GM18867 (cell line): ENCODE measurements around the gene PIK3R5.

Source experiments
- ATAC-seq: cut with Tn5 transposase; IDR thresholded peaks from one replicate; pipeline ENCODE4 v1.9.1; 2021; ENCODE audit warnings: mild to moderate bottlenecking, moderate library complexity; ENCODE audit not compliant: unreplicated experiment

Gene PIK3R5

DNA sequence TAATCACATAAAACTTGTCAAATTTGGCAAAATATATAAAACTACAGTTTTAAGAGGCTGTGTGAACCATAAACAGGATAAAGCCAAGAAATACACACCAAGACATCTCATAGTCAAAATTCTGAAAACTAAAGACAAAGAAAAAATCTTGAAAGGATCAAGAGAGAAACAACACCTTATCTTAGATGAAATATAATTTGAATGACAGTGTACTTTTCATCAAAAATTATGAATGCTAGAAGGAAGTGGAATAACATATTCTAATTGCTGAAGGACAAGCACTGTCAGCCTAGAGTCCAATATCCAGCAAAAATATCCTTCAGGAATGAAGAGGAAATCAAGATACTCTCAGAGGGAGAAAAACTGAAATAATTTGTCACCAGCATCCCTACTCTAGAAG lies 37.2 kb downstream of the PIK3R5 start:
- ATAC-seq, result no peak

DNA sequence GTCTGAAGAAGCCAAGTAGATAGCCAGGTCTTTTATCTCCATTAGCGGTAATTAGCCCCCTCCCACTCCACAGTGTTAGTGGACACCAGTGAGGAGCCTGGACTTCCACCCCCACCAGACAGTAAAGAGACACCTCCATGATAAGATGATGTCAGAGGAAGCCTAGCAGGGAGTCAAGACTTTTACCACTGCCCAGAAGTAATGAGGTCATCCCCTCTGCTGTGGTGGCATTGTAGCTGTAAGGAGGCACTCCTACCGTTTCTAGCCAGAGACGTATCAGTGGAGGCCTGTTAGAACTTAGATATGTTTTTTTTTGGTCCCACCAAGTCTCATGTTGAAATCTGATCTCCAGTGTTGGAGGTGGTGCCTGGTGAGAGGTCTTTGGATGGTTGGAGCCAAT lies 38.1 kb downstream of the PIK3R5 start:
- ATAC-seq, result no peak

DNA sequence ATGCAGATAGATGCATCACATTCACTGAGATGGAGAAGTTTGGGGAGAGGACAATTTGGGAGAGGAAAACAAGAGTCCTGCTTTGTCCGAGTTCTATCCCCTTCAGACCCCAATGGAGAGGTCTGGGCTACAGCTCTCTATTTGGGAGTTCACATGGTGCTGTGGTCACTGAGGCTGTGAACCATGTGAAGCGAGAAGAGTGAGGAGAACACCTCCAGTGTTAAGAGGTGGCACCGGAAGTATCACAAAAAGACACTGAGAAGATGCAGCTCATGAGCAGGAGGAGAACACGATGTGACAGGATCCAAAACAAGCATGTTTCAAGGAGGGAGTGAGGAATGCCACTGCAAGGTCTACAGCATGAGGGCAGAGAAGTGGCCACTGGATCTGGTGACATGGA lies 39.7 kb downstream of the PIK3R5 start:
- no peak for ATAC-seq

DNA sequence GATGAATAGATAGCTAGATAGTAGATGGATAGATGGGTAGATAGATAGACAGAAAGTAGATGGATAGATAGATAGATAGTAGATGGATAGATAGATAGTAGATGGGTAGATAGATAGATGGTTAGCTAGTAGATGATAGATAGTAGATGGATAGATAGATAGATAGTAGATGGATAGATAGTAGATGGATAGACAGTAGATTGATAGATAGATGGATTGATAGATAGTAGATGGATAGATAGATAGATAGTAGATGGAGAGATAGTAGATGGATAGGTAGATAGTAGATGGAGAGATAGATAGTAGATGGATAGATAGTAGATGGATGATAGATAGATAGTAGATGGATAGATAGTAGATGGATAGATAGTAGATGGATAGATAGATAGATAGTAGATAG lies 40.4 kb downstream of the PIK3R5 start:
- ATAC-seq, result no peak

DNA sequence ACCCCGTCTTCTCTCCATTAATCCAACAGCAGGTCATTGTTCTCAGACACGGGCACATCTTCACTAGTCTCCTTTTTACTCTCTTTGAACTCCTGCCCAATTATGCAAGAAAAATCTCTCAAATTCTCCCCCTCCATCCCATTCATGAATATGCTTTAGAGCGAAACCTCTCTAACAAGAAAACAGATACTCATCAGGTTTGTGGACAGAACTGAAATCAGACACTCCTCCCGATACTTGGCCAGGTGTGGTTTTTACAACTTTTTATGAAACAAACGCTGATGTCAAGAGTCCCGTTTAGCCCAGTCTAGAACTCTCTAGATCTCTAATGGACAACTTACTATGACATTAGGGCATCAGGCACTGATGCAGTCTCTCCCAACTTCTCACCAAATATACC lies 40.9 kb downstream of the PIK3R5 start:
- ATAC-seq, result peak; percentile 77

DNA sequence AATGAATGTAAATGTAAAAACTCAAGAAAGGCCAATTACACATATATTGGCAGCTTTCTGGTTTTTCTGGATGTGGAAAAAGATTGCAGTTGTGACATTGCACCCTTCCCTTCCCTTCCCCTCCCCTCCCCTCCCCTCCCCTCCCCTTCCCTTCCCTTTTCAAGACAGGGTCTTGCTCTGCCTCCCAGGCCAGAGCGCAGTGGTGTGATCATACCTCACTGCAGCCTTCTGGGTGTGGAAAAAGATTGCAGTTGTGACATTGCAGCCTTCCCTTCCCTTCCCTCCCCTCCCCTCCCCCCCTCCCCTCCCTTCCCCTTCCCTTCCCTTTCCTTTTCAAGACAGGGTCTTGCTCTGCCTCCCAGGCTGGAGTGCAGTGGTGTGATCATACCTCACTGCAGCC lies 41.7 kb downstream of the PIK3R5 start:
- no peak for ATAC-seq

DNA sequence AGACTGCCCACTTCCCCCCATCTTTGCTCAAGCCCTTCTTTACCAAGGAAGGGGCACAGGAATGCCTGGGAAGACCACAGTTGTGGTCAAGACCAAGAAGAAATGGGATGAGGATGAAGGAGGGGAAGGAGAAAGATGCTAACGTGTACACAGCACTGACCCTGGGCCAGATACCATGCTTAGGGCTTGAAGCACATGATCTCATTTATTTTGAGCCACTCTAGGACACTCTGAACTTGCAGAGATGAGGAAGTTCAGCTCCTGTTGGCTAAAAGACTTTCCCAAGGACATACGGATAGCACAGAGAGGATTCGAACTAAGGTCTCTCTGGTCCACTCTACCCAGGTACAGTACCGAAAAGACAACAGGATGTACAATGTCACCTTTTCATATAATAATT lies 42.6 kb downstream of the PIK3R5 start:
- no peak for ATAC-seq

DNA sequence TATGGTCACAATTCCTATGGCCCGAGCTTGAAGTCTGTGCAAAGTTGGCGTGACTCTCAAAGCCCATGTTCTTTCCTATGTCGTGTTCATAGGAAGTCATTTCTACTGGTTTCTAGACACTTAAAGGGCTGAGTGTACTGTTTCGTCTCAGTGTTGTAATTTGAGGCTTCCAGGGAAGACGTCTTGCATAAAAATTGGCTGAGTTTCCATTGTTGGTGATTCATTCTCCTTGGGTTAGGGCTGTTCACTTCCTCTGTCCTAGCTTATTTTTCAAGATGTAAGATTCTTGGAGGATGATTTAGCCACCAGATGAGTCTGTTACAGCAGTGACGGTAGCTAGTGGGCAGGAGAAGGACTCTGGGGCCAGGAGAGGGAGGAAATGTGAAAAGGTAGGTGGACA lies 43.1 kb downstream of the PIK3R5 start:
- ATAC-seq, result no peak

DNA sequence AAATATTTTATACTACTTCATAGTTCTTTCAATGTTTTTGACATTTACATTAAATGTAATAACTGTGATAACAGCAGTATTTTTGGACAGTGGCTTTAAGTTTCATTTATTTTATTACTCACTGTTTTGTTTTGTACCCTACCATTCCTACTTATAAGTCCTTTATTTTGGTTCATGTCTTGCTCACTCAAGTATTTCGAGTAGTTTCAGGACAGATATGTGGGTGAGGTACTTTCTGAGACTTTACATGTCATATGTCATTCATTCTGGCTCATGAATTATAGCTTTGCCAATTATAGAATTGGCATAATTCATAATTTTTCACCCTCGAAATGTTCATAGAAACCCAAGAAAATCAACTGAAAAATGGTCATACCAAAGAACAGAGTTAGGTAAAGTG lies 44.4 kb downstream of the PIK3R5 start:
- no peak for ATAC-seq

DNA sequence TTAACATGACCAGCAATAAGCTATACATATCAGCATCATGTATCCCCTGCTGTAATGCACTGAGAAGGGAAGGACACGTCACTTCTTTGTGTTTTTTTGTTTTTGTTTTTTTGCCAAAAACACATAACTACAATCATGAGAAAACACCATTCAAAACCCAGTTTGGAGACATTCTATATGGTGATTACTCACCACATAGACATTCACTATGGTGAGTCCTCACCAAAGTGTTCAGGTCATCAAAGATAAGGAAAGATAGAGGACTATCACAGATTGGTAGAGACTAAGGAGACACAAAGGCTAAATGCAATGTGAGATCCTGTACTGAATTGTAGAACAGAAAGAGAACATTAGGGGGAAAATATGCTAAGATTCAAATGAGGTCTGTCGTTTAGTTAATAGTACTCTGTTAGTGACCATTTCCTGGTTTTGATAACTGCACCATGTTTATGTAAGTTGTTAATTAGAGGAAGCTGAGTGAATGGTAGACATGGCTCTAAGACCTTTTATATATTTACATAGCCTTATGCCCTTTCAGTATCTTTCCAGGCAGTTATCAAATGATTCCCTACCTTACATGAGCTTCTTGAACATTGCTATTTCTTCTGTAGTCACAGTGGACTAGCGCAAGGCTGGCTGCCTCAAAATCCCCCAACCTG lies 46.6 kb downstream of the PIK3R5 start:
- no peak for ATAC-seq

DNA sequence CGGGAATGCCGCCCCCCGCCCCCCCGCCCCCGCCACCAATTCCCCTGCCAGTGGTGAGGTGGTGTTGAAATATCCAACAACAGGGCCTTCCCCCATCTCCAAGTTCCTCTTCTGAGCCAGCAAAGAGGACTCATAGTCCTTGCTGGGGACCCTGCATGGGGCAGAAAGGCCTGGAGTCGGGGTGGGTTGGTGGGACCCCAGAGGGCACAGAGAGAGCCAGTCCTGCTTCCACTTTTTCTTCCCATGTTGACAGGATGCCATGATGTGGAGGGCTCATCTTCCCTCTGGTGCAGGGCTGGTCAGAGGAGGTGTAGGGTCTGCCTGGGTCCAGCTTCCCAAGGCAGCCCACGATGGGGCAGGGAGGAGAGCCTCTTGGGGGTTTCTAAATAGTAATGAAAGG lies 49.0 kb downstream of the PIK3R5 start:
- ATAC-seq, result no peak

DNA sequence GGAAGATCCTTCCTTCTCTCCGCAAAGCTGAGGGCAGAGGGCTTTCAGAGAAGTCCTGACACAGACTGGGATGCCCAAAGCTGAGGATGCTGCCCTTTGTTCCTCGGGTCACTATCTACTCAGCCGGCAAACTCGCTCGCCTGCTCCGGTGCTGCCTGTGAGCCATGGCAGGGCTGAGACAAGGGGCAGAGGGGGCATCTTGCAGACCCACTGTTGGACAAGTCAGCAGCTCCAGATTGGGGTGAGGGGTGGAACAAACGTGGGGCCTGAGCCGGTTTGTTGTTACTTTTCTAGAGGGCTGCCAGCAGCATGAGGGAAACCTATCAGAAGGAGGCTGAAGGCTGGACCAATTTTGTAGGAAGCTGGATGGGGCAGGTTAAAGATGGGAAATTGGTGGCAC lies 51.0 kb downstream of the PIK3R5 start:
- no peak for ATAC-seq

DNA sequence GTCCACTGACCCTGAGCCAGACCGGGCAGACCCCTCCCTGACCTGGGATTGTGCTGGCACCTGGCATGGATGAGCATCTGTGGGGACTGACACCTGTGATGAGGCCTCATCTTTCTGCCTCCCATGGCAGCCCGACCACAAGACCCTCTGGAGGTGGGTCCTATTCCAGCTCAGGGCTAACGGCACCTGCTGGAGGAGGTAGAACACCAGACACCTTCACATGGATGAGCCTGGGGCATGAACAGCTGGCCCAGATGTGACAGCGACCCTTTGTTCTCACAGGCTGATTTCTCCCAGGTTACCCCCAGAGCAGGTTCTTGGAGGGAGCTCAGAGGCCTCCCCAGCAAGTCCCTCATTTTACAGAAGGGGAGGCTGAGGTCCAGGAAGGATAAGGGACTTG lies 51.6 kb downstream of the PIK3R5 start:
- no peak for ATAC-seq

DNA sequence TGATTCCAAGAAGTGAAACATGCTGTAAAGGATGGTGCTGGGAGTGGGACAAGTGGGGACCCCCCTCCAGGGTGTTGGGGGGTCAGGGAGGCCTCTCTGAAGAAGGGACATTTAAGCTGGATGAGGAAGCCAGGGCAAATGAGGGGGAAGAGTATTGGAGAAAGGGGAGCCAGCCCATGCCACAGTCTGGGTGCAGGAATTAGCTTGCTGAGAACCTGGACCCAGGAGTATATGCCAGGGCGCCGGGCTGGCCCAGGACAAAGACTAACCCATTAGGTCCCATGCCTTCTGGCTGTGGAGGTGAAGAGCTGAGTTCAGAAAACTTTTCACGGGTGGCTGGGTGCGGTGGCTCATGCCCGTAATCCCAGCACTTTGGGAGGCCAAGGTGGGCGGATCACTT lies 52.4 kb downstream of the PIK3R5 start:
- ATAC-seq, result no peak

DNA sequence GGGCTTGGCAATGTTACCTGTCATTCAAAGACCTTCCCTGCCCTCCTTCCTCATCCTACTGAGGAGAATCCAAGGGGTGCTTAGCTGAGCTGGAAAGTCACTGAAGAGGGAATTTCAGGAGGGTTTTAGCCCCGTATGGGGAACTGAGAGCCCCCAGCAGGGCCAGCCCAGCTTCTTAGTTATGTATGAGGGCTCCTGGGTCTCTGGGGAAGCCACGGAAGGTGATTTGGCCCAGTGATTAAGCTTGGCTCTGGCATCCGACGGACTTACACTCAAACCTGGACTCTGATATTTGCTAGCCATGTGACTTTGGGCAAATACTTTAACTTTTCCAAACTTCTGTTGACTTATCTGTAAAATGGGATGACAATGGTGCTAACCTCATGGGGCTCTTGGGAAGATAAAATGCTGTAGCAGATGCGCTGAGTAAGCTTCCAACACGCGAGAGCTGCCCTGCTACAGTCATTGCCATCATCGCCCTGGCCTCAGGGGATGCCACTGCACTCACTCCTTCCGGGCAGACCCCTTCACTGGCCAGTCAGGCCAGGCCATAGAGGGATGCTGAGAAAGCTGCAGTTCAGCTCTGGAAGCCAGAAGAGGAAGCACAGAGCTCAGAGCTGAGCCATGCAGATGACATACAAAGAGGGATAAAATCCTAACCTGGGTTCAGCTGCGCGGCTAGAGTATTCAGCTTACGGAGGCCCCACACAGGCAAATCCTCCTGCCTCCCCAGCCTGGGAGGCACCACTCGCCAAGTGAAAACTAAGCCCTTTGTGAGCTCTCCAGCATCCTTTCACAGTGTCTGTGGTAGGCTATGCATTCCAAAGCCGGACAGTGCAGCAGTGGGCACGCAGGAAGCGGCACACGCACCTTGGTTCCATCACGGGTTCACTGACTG lies 53.2 kb downstream of the PIK3R5 start:
- ATAC-seq, result no peak

DNA sequence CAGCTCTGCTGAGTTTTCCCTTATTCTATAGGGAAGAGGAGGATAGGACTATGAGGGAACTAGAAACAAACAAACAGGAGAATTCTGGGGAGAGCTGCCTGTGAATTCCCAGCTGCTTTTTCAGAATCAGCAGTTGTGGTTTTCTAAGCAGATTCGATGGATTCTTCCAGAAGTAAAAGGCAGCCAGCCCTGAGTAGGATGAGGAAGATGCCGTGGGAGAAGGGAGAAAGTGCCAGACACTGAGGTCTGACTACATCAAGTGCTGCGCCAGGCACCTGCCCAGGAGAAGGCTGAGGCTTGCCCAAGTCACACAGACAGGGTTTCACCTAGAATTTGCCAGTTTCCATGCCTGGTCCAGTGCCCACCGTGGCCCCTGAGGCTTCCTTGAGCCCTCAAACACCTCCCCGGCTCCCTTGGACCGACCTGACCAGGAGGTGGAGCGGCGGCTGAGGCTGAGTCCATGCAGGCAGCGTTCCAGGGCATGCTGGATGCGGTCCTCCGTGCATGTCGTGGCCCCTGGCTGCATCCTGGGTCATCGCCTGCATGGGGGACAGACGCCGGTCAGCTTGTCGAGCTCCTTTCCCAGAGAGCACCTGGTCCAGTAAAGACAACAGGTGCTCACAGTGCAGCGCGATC lies 54.4 kb downstream of the PIK3R5 start:
- no peak for ATAC-seq

DNA sequence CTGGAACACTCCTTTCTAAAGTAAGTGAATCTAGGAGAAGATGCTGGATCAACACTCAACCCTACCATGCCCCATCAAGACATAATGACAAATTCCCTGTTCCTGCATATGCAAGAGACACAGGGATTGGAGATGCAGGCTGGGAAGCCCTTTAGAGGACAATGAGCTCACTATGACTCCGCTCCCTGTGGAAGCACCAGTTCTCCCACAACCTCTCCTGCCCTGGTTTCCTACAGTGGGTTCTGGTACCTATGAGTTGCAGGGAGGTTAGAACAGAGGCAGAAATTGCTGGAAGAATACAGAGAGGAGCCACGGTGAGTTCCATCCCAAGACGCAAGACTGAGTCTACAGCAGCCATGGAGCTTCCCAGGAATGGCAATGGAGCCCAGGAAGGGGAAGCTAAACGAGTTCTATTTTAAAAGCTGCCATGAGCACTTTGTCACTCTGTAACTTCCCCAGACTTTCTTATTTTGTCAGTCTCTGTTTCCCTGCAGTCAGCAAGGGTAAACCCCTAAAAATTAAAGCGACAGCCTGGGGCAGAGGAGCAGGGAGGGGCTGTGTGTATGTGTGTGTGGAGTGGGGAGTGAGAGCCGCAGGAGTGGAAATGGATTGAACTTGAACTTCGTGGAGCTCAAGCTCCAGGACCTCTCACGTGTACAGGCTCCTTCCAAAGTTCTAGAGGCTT lies 55.8 kb downstream of the PIK3R5 start:
- no peak for ATAC-seq

DNA sequence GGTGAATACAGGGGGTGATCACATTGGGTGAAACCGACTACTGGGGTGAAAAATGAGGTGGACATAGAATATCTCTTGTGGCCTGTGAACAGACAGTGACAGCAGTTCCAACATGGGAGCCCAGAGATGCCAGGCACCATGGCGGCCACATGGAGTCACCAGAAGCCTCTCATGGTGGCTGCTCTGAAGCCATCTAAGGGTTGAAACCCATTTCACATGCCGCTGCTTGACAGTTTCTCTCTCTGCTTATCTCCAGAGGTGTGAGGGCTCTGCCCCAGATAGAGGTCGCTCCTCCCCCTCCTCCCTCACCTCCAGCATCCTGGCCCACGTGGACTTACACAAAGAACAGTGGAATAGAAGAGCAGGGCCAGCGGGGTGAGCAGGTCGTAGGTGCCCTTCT lies 60.2 kb downstream of the PIK3R5 start:
- ATAC-seq, result no peak

DNA sequence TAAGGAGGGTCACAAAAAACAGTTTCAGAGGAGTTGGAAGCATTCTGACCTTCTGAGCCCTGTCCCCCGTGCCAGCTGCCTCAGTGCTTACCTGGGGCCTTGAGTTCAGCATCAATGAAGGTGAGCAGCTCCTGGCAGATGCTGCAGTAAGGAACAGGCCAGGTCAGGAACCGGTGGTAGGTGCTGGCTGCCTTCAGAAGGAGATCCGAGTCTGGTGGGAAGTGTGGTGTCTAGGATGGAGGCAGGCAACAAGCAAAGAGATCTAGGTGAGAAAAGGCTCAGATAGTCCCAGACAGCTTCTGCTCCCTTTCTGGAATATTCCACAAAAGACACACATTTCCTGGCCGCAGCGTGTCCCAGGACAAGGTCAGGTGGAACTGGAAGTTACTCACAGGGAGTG lies 60.8 kb downstream of the PIK3R5 start:
- ATAC-seq, result no peak

DNA sequence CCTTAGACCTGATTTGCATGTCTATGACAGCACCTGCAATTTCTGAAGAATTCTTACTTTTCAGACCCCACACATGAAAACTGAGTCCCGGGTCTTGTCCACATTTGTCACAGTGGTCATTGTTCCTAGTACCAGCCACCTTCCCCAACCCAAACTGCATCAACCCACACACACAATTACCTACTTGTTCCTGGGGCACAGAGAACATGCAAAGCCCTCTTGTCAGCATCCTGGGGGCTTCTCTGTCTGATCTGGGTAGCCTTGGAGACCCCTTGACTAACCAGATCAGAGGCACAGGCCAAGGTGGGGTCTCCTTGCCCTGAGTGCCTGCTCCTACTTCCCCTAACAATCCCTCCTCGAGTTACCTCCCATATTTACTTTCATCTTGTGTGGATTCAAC lies 61.3 kb downstream of the PIK3R5 start:
- ATAC-seq, result no peak
